Ramos (cell line): ENCODE results near the gene PPP2R1B.

Experiments
- in situ Hi-C: fragments of 300-500 bp; cut with MboI; formaldehyde crosslinking; loops from one replicate; pipeline ENCODE4 v1.14.3; 2022; ENCODE audit warnings: low sequenced_read_pairs; ENCODE audit not compliant: unreplicated experiment

The PPP2R1B gene

GRCh38 chr11:111765984-111766833, at the start of gene PPP2R1B:
Gene PPP2R1B (minus strand): TSS chr11:111766389. CDS start chr11:111766361, 28 bp downstream.
- in situ Hi-C loops, result no loop called here

GRCh38 chr11:111815489-111815888, 49.3 kb upstream of the PPP2R1B start:
- in situ Hi-C loops, result no loop called here

GRCh38 chr11:111814557-111815320, 48.5 kb upstream of the PPP2R1B start:
- in situ Hi-C loops, result no loop called here

GRCh38 chr11:111814106-111814505, 47.9 kb upstream of the PPP2R1B start:
- in situ Hi-C loops, result no loop called here

- in situ Hi-C loops, result no loop called here
Measured at GRCh38 chr11:111812211-111812610, 46.0 kb upstream of the PPP2R1B start.

- in situ Hi-C loops, result no loop called here
Measured at GRCh38 chr11:111811445-111811844, 45.3 kb upstream of the PPP2R1B start.

GRCh38 chr11:111808834-111809233, 42.6 kb upstream of the PPP2R1B start:
- in situ Hi-C loops, result no loop called here

GRCh38 chr11:111808063-111808588, 41.9 kb upstream of the PPP2R1B start:
- in situ Hi-C loops, result no loop called here

- in situ Hi-C loops, result no loop called here
Measured at GRCh38 chr11:111807076-111807475, 40.9 kb upstream of the PPP2R1B start.

GRCh38 chr11:111801135-111801534, 34.9 kb upstream of the PPP2R1B start:
- in situ Hi-C loops, result no loop called here

GRCh38 chr11:111798279-111798678, 32.1 kb upstream of the PPP2R1B start:
- in situ Hi-C loops, result no loop called here

- in situ Hi-C loops, result no loop called here
Measured at GRCh38 chr11:111797145-111797581, 31.0 kb upstream of the PPP2R1B start.

- in situ Hi-C loops, result no loop called here
Measured at GRCh38 chr11:111796696-111797095, 30.5 kb upstream of the PPP2R1B start.

- in situ Hi-C loops, result no loop called here
Measured at GRCh38 chr11:111795334-111795985, 29.3 kb upstream of the PPP2R1B start.

- in situ Hi-C loops, result no loop called here
Measured at GRCh38 chr11:111793863-111794262, 27.7 kb upstream of the PPP2R1B start.

- in situ Hi-C loops, result no loop called here
Measured at GRCh38 chr11:111792955-111793500, 26.8 kb upstream of the PPP2R1B start.

GRCh38 chr11:111792314-111792713, 26.1 kb upstream of the PPP2R1B start:
- in situ Hi-C loops, result no loop called here

GRCh38 chr11:111788464-111788863, 22.3 kb upstream of the PPP2R1B start:
- in situ Hi-C loops, result no loop called here

GRCh38 chr11:111788051-111788450, 21.9 kb upstream of the PPP2R1B start:
- in situ Hi-C loops, result no loop called here

GRCh38 chr11:111785886-111786412, 19.8 kb upstream of the PPP2R1B start:
- in situ Hi-C loops, result no loop called here
